ENCODE measurements around the gene IGSF8.

The IGSF8 gene

DNA sequence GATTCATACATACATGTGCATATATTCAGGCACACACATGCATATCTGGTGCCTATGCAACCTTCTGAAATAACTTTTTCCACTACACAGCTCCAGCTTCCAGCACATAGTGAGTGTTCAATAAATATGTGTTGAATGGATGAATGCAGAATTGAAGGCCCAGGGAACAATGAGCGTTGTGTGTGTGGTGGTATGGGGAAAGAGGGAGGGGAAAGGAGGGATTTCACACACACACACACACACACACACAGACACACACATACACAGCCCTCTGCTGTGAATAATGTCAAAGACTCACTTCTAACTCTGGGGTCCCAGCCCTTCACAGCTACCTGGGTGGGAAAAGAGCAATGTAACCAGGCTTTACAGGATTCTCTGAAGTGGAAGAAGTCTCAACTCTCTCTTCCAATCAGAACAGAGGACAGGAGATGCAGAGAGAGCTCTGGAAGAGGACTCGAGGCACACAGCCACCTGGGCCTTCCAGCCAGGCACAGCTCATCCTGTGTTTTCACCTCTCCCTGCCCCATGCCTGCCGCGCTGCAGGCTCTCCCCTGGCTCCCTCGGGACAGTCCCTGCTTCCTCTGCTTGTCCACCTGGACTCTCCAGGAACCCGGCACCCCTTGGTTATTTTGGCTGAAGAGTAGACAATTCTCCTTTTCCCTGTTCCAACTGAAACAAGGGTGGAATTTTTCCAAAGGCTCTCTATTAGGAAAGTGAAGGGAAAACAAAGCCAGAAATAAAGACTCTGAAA lies 5.4 kb upstream of the IGSF8 start:
- no peak for DNase-seq

- DNase-seq, result no peak
These were observed 3.5 kb upstream of the IGSF8 start for GRCh38 chr1:160101717-160102522.

DNA sequence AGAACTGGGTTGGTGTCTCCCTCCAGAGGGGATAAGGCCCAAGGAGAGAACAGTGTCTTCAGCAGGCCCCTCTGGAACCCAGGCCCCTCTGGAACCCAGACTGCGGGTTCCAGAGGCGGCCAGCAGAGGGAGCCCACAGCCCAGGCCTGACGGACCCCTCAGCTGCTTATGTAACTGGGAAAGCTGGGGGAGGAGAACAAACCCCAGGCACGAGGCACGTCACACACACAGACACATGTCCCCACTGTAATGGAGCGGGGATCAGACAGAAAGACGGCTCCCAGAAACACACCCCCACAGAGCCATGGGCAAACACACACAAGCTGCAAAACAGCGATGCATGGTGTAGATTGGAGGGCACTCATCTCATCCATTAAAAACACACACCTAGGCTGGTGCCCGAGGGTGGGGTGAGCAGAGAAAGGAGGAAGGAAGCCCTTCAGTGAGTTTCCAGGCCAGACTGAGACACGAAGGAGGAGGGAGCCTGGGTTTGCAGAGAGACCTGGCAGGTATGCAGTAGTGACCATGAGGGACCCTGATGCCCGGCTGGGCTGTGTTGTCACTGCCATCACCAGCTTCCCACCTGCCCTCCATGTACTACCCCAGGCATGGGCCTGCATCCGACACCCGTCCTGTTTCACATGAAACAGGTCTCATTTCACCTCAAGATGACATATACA lies 2.8 kb upstream of the IGSF8 start:
- peak; percentile 33 to 78 (median 57) for DNase-seq

DNA sequence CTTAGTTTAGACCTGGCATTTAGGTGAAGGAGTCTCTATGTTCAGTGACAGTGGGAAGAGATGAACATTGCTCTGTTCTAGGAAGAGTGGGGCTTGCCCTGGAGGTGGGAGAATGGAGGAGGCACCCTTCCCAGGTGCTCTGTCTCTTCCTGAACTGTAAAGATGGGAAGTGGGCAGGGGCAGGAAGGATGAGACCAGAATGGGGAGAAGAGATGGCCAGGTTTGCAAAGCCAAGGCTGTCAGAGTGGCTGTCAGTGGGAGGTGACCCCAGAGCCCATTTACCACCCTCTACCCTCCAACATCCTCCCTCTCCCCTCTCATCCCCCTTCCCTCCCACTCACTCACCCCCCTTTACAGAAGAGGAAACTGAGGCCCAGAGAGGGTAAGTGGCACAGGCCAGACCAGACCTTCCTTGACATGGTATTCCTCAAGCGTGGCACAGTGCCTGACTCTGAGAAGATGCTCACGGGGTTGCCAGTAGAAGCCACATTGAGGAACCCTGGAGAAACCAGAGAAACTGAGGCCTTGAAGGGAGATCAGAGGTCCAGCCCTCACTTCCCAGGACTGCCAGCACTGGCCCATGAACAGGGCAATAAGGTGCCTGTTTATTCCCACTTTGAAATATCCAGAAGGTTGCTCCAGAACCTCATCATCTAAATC lies 1.4 kb upstream of the IGSF8 start:
- DNase-seq, result no peak

GRCh38 chr1:160098852-160099561 lies 588 bp upstream of the IGSF8 start:
- DNase-seq, result peak; percentile 92 to 99 (median 98)

DNA sequence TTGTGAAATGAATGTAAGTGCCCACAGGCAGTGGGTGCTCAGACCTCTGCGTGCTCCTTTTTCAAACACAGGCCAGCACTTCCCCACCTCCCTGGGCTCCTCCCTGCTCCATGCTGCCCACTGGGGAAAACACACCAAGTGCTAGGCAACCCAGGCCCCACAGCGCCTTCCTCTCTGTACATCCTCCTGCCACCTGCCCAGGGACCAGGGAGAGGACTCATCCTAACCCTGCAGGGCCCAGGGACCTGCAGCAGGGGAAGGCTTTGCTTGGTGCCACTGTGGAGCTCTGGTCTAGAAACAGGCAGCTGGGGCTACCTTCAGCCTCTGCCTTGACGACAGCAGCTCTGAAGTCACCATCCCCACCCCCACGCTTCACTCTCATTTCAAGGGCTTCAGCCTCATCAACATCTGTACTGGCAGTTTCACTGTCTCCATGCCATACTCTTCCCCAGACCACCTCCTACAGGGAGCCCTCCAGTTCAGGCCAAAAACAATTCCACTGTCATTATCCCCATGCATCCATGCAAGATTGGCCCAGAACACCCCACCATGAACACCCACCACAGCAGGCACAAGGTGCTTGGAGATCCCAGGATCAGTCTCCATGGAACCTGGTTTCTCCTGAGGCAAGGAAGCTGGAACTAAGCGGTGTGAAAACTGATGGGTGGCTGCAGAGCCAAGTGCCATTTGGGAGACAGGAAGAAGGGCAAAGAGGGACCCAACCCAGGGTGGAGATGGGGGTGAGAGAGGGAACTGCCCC lies 1.1 kb downstream of the IGSF8 start:
- DNase-seq, result peak in 1 of 5 experiments; percentile 64

DNA sequence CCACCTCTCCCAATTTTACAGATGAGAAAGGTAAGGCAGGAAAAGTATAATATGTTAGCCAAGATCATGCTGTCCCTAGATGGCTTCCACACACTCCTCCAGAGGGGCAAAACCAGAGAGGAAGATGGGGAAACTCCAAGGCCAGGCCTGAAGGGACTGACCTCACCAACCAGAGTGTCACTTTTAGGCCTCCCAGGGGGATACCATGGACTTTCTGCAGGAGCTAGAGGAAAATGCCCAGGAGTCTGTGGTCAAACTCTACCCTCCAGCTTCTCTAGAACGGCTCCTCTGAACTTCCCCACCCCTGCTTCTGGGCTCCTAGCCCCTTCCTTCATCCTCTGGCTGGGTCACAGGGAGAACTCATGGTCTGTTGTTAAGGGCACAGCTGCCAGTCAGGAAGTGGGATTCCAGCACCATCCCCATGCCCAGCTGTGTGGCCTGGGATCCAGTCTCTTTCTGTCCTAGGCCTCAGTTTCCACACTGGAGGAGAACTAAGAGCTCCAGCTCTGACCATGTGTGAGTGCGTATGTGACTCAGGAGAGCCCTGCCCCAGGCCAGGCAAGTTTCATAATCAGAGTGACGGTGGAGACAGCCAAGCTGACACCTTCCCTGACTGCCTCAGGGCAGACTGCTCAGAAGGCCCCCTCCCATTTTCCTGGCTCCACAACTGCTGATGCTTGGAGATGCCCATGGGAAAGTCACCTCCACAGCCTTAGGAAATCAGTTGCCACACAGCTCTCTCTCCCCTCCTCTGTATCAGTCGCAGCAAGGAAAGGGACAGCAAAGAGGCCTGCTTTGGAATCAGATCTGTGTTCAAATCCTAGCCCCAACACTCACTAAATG lies 1.9 kb downstream of the IGSF8 start:
- DNase-seq, result no peak

- DNase-seq, result no peak
These were observed 2.9 kb downstream of the IGSF8 start for GRCh38 chr1:160095382-160096105.

- DNase-seq, result no peak
These were observed 3.6 kb downstream of the IGSF8 start for GRCh38 chr1:160094806-160095205.

GRCh38 chr1:160094291-160094625 lies 4.2 kb downstream of the IGSF8 start:
- DNase-seq, result no peak

DNA sequence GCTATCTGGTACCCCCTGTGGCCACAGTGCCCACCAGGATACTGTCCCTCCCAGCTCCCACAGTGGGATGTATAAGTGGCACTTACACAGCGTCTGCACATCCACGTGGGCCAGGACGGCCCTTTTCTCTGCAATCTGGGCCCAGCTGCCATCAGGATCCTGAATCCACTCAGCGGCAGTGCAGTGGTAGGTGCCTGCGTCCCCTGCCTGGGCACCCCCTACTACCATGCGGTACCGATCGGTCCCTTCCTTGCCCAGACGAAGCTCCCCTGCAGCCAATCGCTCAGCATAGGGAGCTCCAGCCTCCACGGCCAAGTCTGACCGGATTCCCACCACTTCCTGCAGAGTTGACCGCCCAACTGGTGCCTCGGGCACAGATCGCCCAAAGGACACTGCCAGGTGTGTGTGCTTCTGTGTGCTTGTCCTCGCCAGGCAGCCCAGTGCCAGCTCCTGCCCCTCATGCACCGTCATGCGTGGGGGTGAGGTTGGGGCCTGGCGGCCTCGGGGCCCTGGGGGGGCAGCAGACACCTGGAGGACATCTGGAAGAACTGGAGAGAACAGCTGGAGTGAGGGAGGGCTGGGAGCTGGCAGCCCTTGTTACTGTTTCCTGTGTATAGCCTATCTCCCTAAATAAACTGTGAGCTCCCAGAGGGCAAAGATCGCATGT lies 4.7 kb downstream of the IGSF8 start:
- no peak for DNase-seq

DNA sequence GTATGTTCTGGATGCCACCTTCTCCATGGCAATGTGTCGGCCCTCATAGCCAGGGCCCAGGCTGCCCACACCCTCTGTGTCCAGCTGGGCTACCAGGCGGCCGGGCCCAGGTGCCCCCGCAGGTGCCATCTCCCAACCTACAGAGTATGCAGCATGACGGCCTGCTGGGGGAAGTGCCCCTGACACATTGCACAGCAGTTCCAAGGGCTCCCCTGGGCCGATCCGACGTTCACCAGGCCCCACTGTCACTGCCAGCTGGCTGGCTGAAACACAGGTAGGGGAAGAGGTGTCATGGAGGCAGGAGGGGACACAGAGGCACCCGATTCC lies 5.4 kb downstream of the IGSF8 start:
- DNase-seq, result no peak

GRCh38 chr1:160092366-160093068 lies 5.9 kb downstream of the IGSF8 start:
- DNase-seq, result no peak

DNA sequence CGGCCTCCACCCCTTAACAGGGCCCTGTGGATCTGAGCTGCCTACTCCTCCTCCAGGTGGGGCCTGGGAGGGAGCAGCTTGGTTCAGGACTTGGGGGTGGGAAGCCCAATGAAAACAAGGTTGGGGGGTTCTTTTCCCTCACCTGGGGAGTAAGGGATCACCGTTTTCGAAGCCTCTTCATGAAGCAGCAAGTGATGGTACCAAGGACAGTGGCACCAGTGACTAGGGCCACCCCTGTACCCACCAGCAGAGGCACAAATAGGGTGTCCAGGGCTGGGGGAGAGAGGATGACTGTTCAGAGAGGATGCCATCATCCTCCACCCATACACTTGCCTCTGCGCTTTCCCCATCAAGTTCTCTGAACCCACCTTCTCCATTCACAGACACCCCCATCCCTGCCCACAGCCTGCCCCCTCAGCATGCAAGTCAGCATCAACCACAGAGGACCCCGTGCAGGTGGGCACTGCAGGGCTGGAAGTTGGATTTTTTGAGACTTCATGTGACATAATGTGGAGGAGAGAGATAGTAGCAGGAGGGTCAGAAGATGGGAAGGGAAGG lies 6.7 kb downstream of the IGSF8 start:
- DNase-seq, result no peak

DNA sequence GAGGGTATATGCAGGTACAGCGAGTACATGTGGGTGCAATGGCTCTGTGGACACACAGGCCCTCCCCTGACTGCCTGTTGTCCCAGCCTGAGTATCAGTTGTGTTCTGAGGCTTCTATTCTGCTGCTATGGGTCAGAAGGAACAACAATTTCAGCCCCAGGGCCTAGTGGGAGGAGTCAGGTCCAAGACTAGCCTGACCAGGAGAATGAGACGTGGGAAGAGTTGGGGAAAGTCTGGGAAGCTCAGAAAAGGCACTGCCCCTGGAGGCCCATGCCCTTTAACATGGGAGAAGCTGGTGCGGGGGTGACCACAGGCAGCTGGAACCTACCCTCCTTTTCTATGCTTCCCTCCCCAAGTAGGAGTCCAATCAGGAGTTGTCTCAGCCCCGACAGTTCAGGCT lies 7.7 kb downstream of the IGSF8 start:
- no peak for DNase-seq

- no peak for DNase-seq
These were observed 8.5 kb downstream of the IGSF8 start for GRCh38 chr1:160089883-160090282.

GRCh38 chr1:160087118-160087662 lies 11.2 kb downstream of the IGSF8 start:
- DNase-seq, result no peak

GRCh38 chr1:160086456-160086892 lies 11.9 kb downstream of the IGSF8 start:
- no peak for DNase-seq
